Stimulated activated CD8-positive, alpha-beta memory T cell treated with anti-CD3 and anti-CD28 coated beads, Interleukin-4, amount 100 ng/mL, for 24 hours (primary cell): ENCODE measurements around the gene NUDCD3.

ENCODE experiments used
- DNase-seq: peaks from one replicate; pipeline ENCODE4 v3.0.0-alpha.2; 2020; ENCODE audit warnings: low read depth

NUDCD3 gene

GRCh38 chr7:44382459-44383265, 107.8 kb downstream of the NUDCD3 start:
- DNase-seq, result no peak

- DNase-seq, result no peak
Measured at GRCh38 chr7:44381494-44382220, 108.8 kb downstream of the NUDCD3 start.

GRCh38 chr7:44380831-44381493, 109.5 kb downstream of the NUDCD3 start:
- no peak for DNase-seq

- no peak for DNase-seq
Measured at GRCh38 chr7:44380189-44380830, 110.1 kb downstream of the NUDCD3 start.

- no peak for DNase-seq
Measured at GRCh38 chr7:44379366-44380188, 110.9 kb downstream of the NUDCD3 start.

- DNase-seq, result no peak
Measured at GRCh38 chr7:44378744-44379143, 111.7 kb downstream of the NUDCD3 start.

- DNase-seq, result no peak
Measured at GRCh38 chr7:44377681-44378421, 112.6 kb downstream of the NUDCD3 start.

- no peak for DNase-seq
Measured at GRCh38 chr7:44377134-44377463, 113.4 kb downstream of the NUDCD3 start.

- DNase-seq, result no peak
Measured at GRCh38 chr7:44376429-44377133, 113.9 kb downstream of the NUDCD3 start.

GRCh38 chr7:44375926-44376342, 114.5 kb downstream of the NUDCD3 start:
- no peak for DNase-seq

GRCh38 chr7:44375236-44375699, 115.2 kb downstream of the NUDCD3 start:
- DNase-seq, result no peak

GRCh38 chr7:44374007-44374763, 116.3 kb downstream of the NUDCD3 start:
- DNase-seq, result no peak

GRCh38 chr7:44373418-44373740, 117.1 kb downstream of the NUDCD3 start:
- no peak for DNase-seq

- DNase-seq, result no peak
Measured at GRCh38 chr7:44372560-44373417, 117.7 kb downstream of the NUDCD3 start.

- no peak for DNase-seq
Measured at GRCh38 chr7:44368885-44369284, 121.6 kb downstream of the NUDCD3 start.

- no peak for DNase-seq
Measured at GRCh38 chr7:44368455-44368854, 122.0 kb downstream of the NUDCD3 start.

GRCh38 chr7:44367475-44368043, 122.9 kb downstream of the NUDCD3 start:
- no peak for DNase-seq

- DNase-seq, result no peak
Measured at GRCh38 chr7:44366986-44367385, 123.5 kb downstream of the NUDCD3 start.
